ENCODE data around the gene ITGB7.

DNA sequence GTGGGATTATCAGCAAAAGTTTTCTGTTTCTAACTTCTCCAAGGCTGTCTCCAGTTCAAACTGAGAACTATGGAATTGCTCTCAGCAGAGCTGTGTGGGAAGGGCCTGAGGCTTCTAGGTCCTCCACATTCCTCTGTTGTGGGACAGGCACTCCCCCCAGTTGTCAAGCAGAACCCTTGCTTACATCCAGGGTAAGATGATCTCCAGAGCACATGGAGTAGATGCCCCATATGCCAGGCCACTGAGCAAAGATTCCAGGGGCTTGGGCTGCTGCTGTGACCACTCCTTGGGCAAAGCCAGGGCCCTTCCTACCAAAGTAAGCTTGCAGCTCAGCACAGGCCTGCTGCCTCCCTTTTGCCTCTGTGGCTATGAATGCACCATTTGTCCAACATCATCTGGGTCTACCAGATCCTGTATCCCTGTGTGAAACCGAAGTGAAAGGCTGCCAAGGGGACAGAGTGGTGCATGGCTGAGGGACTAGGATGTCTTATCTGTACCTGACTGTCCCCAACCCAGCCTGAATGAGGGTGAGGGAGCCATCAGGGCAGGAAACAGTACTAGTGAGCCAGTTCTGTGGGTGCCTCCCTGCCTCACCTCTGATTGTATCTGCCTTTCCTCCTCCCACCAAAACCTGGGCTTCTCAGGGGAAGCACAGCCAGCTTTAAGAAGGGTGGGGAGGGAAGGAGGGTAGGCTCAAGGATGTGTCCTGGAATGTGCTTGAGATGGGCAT lies 47.9 kb upstream of the ITGB7 start:
- TF ChIP-seq, protein P1, sequence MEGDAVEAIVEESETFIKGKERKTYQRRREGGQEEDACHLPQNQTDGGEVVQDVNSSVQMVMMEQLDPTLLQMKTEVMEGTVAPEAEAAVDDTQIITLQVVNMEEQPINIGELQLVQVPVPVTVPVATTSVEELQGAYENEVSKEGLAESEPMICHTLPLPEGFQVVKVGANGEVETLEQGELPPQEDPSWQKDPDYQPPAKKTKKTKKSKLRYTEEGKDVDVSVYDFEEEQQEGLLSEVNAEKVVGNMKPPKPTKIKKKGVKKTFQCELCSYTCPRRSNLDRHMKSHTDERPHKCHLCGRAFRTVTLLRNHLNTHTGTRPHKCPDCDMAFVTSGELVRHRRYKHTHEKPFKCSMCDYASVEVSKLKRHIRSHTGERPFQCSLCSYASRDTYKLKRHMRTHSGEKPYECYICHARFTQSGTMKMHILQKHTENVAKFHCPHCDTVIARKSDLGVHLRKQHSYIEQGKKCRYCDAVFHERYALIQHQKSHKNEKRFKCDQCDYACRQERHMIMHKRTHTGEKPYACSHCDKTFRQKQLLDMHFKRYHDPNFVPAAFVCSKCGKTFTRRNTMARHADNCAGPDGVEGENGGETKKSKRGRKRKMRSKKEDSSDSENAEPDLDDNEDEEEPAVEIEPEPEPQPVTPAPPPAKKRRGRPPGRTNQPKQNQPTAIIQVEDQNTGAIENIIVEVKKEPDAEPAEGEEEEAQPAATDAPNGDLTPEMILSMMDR (IDR thresholded peaks at IDR 0.05; ENCODE audit: low read depth, low read length) = no peak
- no peak for TF ChIP-seq EZH2phosphoT487 (IDR thresholded peaks at IDR 0.05; ENCODE audit: low read depth)

Data from OCI-LY3 (cell line).